ENCODE measurements around the gene NOXA1. TPM values are rescaled to one million over a fixed set of nuclear protein-coding genes. Genes with fewer than 3 reads are reported as not detected.
"Not testable (repeated sequence)": the region's sequence is repeated elsewhere in the genome, so short reads cannot be mapped to it uniquely, and the experiment has no call there.

Gene NOXA1
- total RNA-seq, 2 donors from 2014 or later, result 2.5 to 5.3 TPM

DNA sequence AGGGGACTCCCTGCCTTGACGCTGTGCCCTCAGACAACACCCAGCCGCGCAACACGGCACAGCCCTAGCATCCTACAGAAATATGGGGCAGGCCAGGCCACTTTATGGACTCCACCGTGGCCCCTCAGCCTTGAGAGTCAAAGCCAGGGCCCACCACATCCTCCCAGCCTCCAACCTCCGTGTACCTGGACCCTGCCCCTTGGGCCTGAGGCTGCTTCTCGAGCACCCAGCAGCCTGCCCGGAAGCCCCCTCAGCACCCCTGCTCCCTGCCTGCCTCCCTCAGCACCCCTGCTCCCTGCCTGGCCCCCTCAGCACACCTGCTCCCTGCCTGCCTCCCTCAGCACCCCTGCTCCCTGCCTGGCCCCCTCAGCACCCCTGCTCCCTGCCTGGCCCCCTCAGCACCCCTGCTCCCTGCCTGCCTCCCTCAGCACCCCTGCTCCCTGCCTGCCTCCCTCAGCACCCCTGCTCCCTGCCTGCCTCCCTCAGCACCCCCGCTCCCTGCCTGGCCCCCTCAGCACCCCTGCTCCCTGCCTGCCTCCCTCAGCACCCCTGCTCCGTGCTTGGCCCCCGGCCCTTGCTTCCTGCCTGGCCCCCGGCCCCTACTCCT, 36.6 kb upstream of the NOXA1 start:
- intact Hi-C loops (cut with DNase I), result not testable (repeated sequence)
- DNase-seq, result peak; percentile 16

DNA sequence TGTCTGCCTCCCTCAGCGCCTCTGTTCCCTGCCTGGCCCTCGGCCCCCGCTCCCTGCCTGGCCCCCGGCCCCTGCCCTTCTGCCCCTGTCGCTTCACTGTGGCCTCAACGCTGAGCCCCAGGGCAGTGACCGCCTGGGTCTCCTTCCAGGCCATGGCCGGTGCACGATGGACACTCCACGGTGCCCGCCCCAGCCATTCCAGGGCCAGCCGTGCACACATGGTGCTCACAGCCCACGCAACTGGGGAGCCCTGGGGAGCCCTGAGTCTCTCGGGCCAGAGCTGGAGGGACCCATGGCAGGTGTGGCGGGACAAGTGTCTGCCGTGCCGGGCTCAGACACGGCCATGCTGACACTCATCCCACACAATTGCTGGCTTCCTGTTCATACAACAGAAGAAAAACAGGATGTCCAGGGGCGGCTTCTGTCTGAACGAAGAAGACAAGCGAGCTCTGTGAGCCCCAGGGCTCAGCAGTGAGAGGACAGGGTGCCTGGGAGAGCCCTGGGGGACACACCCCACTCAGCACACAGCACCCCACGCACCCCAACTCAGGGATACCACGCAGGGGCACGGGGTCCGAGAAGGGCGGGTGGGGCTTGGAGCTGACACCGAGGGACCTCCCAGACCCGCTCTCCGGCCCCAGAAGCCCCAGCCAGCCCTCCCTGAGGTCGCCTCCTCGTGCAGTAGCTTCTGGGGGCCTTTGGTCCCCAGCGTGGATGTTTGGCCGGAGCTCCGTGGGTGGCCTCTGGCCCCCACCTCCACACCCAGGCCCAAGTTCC, 35.9 kb upstream of the NOXA1 start:
- peak; percentile 45 for DNase-seq
- peak in 1 of 2 donors; percentile 19 for ATAC-seq
- intact Hi-C loops (cut with DNase I), result no loop called here

More for the DNA sequence above, 36.6 kb upstream of the NOXA1 start:
- ATAC-seq, result not testable (repeated sequence)

DNA sequence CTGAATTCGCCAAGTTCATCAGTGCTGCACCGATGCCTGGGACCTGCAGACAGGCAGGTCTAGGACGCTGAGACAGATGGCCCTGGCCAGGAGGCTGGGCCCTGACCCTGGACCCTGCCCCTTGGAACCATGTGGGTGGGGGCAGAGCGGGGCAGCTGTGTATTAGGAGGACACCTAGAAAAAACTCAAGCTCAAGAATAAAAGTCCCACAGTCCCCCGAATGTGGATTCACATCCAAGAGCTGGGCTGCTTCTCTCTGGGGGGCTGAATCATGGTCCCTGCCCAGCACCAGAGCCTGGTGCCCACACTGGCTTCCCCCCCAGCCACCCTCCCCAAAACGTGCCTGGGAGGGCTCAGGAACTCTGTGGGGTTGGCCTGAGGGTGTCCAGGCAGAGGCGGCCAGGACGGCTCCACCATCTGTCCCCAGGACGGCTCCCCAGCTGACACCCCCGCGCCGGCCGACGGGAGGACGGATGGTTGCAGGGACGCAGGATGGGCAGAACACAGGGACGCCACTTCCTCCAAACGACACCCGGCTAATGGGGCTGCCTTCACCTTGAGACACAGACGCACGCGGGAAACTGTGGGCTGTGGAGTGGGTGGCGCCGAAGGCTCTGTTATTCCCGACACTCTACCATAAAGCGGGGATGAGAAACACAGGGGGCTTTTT, 35.2 kb upstream of the NOXA1 start:
- DNase-seq (no peak), ATAC-seq (no peak)
- intact Hi-C loops (cut with DNase I), result no loop called here

- intact Hi-C loops (cut with DNase I), result no loop called here
- ATAC-seq, result no peak
- no peak for DNase-seq
These were observed 34.4 kb upstream of the NOXA1 start for GRCh38 chr9:137388589-137389427.

DNA sequence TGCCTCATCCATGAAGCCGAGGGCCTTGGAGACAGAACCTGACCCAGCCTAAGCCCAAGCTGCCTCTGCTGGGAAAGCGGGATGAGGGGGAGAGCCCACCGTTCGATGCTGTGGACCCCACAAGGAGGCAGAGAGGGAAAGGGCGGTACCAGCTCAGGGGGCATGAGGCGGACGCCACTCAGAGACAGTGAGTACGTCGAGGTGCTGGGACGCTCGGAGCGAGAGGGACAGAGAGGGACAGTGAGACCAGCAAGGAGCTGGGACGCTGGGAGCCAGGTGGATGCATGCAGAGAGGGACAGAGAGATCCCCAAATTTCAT, 33.8 kb upstream of the NOXA1 start:
- DNase-seq (no peak), ATAC-seq (no peak)
- intact Hi-C loops (cut with DNase I), result no loop called here

- intact Hi-C loops (cut with DNase I), result no loop called here
- no peak for DNase-seq
These were observed 32.4 kb upstream of the NOXA1 start for GRCh38 chr9:137390553-137391410.

GRCh38 chr9:137391411-137391754, 31.8 kb upstream of the NOXA1 start:
- DNase-seq (no peak), ATAC-seq (peak; percentile 20 to 45)
- intact Hi-C loops (cut with DNase I), result no loop called here

More at GRCh38 chr9:137390553-137391410, 32.4 kb upstream of the NOXA1 start:
- peak in 1 of 2 donors; percentile 4 for ATAC-seq

DNA sequence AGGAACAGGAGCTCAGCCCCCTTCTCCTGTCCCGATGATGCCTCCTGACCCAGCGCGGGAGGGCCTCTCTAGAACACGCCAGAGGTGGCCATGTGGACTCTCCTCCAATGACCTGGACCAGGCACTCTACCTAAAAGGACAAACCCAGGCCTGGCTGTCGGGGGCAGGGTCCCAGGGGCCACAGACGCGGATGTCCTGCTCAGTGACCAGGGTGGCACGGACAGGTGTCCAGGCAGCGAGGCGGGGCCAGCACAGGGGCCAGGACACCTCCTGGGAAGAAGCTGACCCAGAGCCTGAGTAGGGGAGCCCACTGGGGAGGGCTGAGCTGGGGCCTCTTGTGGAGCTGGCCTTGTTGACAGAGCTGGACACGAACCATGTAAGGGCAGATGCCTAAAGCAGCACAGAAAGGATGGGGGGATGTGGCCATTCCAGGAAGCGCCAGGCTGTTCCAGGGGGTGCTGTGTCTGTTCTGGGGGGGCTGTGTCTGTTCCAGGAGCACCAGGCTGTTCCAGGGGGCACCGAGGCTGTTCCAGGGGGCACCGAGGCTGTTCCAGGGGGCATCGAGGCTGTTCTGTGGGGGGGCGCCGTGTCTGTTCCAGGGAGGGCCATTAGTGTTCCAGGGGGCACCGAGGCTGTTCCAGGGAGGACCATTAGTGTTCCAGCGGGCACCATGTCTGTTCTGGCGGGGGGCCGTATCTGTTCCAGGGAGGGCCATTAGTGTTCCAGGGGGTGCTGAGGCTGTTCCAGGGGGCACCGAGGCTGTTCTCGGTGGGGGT, 30.8 kb upstream of the NOXA1 start:
- ATAC-seq (no peak), DNase-seq (no peak)
- intact Hi-C loops (cut with DNase I), result no loop called here

DNA sequence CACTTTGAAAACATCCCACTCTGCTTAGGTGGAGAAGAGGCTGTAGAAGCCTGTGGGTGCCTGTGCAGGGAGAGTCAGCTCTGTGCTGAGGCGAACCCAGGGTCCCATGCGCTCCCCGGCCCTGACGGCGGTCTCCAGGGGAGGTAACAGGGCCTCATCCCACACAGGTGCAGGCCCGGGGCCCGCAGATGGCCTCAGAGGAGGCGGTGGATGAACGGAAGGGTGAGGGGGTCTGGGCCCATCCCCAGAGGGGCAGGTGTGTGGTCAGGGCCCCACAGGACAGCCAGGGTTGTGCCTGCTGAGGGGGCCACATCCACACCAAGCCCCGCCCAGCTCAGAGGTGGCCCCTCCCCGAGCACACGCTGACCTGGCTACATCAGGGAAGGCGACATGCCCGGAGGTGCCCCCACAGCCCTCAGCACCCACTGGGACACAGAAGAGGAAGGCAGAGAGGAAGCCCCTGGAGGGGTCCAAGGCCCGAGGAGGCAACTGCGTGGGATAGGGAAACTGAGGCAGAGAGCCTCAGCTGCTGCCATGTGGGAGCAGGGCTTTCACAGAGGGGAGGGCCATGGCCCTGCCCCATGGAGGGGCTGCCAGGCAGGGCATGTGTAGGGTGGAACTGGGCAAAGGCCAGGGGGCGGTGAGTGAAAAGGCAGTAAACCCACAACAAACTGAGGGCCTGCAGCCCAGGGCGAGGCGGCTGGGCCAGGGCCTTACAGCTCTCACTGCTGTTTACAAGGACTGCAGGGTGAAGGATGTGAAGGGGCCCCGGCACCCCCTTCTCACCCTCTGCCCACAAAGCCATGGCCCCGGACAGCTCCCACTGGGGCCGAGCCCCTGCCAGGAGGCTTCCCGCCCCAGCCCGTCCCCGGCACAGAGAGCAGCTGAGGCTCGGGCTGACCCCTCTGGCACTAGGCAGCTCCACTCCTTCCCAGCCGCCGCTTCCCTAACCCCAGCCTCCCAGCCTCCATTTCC, 29.7 kb upstream of the NOXA1 start:
- ATAC-seq (no peak), DNase-seq (no peak)
- intact Hi-C loops (cut with DNase I), result no loop called here

- ATAC-seq (no peak), DNase-seq (peak; percentile 12)
- intact Hi-C loops (cut with DNase I), result no loop called here
These were observed 28.1 kb upstream of the NOXA1 start for GRCh38 chr9:137394866-137395665.

- DNase-seq (peak; percentile 14), ATAC-seq (no peak)
- intact Hi-C loops (cut with DNase I), result no loop called here
These were observed 27.6 kb upstream of the NOXA1 start for GRCh38 chr9:137395666-137396010.

- intact Hi-C loops (cut with DNase I), result no loop called here
- no peak for ATAC-seq
- no peak for DNase-seq
These were observed 27.0 kb upstream of the NOXA1 start for GRCh38 chr9:137396227-137396626.

DNA sequence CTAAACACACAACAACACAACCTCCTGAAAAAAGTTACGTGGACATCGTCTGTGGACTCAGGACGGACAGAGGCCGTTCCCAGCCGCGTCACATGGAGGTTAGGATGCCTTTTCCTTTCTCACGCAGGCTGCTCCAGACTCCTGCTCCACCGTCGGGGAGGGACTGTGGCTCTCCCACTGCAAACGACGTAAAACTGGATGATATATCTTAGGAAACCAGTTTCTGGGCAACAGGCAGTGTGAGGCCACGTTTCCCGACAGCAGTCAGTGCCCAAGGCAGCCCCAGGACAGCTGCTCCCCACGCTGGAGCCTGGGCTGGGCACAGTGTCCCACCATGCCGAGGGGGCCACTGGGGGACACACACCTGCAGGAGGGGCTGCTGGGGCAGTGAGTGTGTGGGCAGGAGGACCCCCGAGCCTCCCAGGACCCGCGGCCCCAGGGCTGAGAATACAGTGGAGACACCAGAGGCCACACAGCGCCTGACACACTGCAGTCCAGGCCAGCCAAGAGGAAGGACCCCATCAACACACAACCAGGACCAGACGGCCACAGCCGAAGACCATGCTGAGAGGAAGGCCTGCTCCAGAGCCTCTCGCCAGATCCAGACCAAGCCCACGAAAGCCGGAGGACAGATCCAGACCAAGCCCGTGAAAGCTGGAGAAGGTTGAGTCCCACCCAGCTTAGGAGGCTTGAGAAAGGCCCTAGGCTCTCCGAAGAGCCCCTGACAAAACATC, 26.4 kb upstream of the NOXA1 start:
- ATAC-seq (no peak), DNase-seq (peak; percentile 13)
- intact Hi-C loops (cut with DNase I), result no loop called here

DNA sequence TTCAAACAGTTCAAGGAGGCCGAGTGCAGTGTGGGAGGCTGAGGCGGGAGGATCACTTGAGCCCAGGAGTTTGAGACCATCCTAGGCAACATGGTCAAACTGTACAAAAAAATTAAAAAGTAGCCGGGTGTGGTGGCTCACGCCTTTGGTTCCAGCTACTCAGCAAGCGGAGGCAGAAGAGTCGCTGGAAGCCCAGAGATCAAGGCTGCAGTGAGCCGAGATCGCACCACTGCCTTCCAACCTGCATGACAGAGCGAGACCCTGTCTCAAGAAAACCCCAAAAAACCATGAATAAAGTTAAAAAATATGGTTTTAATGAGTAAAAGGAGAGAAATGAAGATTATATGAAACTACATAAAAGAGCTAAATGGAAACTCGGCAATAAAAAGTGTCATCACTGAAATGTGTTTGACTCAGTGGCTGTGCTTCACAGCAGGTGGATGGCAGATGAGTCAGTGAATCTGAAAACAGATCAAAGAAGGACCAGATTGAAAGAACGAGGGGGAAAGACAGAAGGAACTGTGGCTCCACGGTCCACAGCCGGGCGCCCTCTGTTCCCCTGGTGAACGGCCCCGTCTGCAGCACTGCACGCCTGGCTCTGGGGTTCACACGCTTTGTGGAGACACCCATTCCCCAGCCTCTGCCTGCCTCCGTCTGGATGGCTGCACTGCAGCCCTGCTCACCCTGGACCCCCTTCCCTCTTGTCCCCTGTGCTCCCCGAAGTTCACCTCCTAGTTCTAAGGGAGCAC, 25.3 kb upstream of the NOXA1 start:
- ATAC-seq, result no peak
- intact Hi-C loops (cut with DNase I), result no loop called here
- DNase-seq, result no peak

All from left cardiac atrium (tissue), 4 donors.